HepG2 (cell line): ENCODE data around the gene ARHGAP10. TPM values are rescaled to one million over a fixed set of nuclear protein-coding genes. Genes with fewer than 3 reads are reported as not detected.

ENCODE experiments used
- CBX2 ChIP-seq, 2 experiments: fragments of 200-600 bp in 1 of 2; sonication (generic); formaldehyde crosslinking in 1 of 2; IDR thresholded peaks; 2 replicates each; pipeline versions ENCODE4 v1.7.0 to v1.8.1; 2018 to 2022; ENCODE audit warnings: low read depth in 2 of 2, low read length in 1 of 2, mild to moderate bottlenecking in 1 of 2, missing genetic modification reagents in 1 of 2
- CHD4 ChIP-seq: fragments of 200-600 bp; sonication (generic); IDR thresholded peaks from 2 replicates; pipeline ENCODE4 v1.7.0; 2017; ENCODE audit warnings: mild to moderate bottlenecking, low read length, borderline replicate concordance
- CREM ChIP-seq, 2 experiments: sonication (generic) in 1 of 2; formaldehyde crosslinking in 1 of 2; IDR thresholded peaks; 2 replicates each; pipeline versions ENCODE4 v1.4.0 to v1.6.1; 2016 to 2020; ENCODE audit warnings: antibody characterized with exemption in 1 of 2, mild to moderate bottlenecking in 1 of 2, missing genetic modification reagents in 1 of 2
- FLYWCH1 ChIP-seq: sonication (generic); formaldehyde crosslinking; IDR thresholded peaks from 2 replicates; pipeline ENCODE4 v1.8.1; 2023; ENCODE audit warnings: mild to moderate bottlenecking, missing genetic modification reagents
- GFI1 ChIP-seq: sonication (generic); formaldehyde crosslinking; IDR thresholded peaks from 2 replicates; pipeline ENCODE4 v1.5.0; 2020; ENCODE audit warnings: missing genetic modification reagents, mild to moderate bottlenecking, borderline replicate concordance
- IRX3 ChIP-seq: sonication (generic); formaldehyde crosslinking; IDR thresholded peaks from 2 replicates; pipeline ENCODE4 v1.8.1; 2023; ENCODE audit warnings: mild to moderate bottlenecking, low read depth, missing genetic modification reagents, borderline replicate concordance
- MEIS2 ChIP-seq: sonication (generic); formaldehyde crosslinking; IDR thresholded peaks from 2 replicates; pipeline ENCODE4 v1.9.0; 2021; ENCODE audit warnings: mild to moderate bottlenecking, missing genetic modification reagents
- POGZ ChIP-seq: sonication (generic); formaldehyde crosslinking; IDR thresholded peaks from 2 replicates; pipeline ENCODE4 v1.4.0; 2020; ENCODE audit warnings: mild to moderate bottlenecking, missing genetic modification reagents
- STAT5B ChIP-seq: sonication (generic); formaldehyde crosslinking; IDR thresholded peaks from 2 replicates; pipeline ENCODE4 v1.4.0; 2020; ENCODE audit warnings: missing genetic modification reagents
- TBP ChIP-seq: sonication (generic); formaldehyde crosslinking; IDR thresholded peaks from 2 replicates; pipeline ENCODE4 v1.5.0; 2020; ENCODE audit warnings: missing genetic modification reagents
- ZBTB33 ChIP-seq: sonication (generic); formaldehyde crosslinking; IDR thresholded peaks from 2 replicates; pipeline ENCODE4 v1.4.0; 2020; ENCODE audit warnings: missing genetic modification reagents
- ZBTB39 ChIP-seq: sonication (generic); formaldehyde crosslinking; IDR thresholded peaks from 2 replicates; pipeline ENCODE4 v1.5.0; 2020; ENCODE audit warnings: missing genetic modification reagents
- ZNF264 ChIP-seq: sonication (generic); formaldehyde crosslinking; IDR thresholded peaks from 2 replicates; pipeline ENCODE4 v1.4.0; 2020; ENCODE audit warnings: missing genetic modification reagents
- ZNF333 ChIP-seq: sonication (generic); formaldehyde crosslinking; IDR thresholded peaks from 2 replicates; pipeline ENCODE4 v1.4.0; 2020; ENCODE audit warnings: mild to moderate bottlenecking, missing genetic modification reagents, borderline replicate concordance
- ZNF431 ChIP-seq: sonication (generic); formaldehyde crosslinking; IDR thresholded peaks from 2 replicates; pipeline ENCODE4 v1.9.0; 2022; ENCODE audit warnings: missing genetic modification reagents, low read depth, mild to moderate bottlenecking, borderline replicate concordance
- ZNF441 ChIP-seq: sonication (generic); formaldehyde crosslinking; IDR thresholded peaks from 2 replicates; pipeline ENCODE4 v1.7.0; 2021; ENCODE audit warnings: missing genetic modification reagents, borderline replicate concordance
- ZNF512 ChIP-seq: sonication (generic); formaldehyde crosslinking; IDR thresholded peaks from 2 replicates; pipeline ENCODE4 v1.4.0; 2020; ENCODE audit warnings: mild to moderate bottlenecking, missing genetic modification reagents
- ZNF678 ChIP-seq: sonication (generic); formaldehyde crosslinking; IDR thresholded peaks from 2 replicates; pipeline ENCODE4 v1.4.0; 2020; ENCODE audit warnings: mild to moderate bottlenecking, missing genetic modification reagents
- ZNF713 ChIP-seq: sonication (generic); formaldehyde crosslinking; IDR thresholded peaks from 2 replicates; pipeline ENCODE4 v1.4.0; 2020; ENCODE audit warnings: mild to moderate bottlenecking, missing genetic modification reagents
- polyA plus RNA-seq, 8 experiments: library from polyadenylated mRNA; depleted of rRNA in 3 of 8; stranded (reverse) in 7 of 8; unstranded in 1 of 8; fragments of >200 nt; fragmentation: Illumina TruSeq in 4 of 8; extraction: Trizol in 4 of 8; gene quantifications; 2 replicates each; pipeline versions ENCODE4 v1.2.1 to v1.2.3, GENCODE V29; 2011 to 2016; ENCODE audit warnings: low read depth in 4 of 8, missing spikeins in 1 of 8, mixed read lengths in 1 of 8; ENCODE audit not compliant: insufficient read depth in 1 of 8
- total RNA-seq, 5 experiments: library from RNA; depleted of rRNA; stranded (reverse); fragments of >200 nt; fragmentation: Illumina TruSeq; extraction: Trizol; gene quantifications; 2 replicates each; pipeline ENCODE4 v1.2.3, GENCODE V29; 2016; ENCODE audit warnings: low read depth in 1 of 5
- TF ChIP-seq, protein P1 (sequence below): sonication (generic); formaldehyde crosslinking; conservative IDR thresholded peaks from 2 replicates; pipeline ENCODE4 v1.4.0; 2020; ENCODE audit warnings: missing genetic modification reagents

Gene ARHGAP10
- total and polyA plus RNA-seq, 2 of the 13 experiments (the other 11 are each of a cell fraction or from before 2014, with no cell fraction given), result 0.45 to 1.6 TPM

DNA sequence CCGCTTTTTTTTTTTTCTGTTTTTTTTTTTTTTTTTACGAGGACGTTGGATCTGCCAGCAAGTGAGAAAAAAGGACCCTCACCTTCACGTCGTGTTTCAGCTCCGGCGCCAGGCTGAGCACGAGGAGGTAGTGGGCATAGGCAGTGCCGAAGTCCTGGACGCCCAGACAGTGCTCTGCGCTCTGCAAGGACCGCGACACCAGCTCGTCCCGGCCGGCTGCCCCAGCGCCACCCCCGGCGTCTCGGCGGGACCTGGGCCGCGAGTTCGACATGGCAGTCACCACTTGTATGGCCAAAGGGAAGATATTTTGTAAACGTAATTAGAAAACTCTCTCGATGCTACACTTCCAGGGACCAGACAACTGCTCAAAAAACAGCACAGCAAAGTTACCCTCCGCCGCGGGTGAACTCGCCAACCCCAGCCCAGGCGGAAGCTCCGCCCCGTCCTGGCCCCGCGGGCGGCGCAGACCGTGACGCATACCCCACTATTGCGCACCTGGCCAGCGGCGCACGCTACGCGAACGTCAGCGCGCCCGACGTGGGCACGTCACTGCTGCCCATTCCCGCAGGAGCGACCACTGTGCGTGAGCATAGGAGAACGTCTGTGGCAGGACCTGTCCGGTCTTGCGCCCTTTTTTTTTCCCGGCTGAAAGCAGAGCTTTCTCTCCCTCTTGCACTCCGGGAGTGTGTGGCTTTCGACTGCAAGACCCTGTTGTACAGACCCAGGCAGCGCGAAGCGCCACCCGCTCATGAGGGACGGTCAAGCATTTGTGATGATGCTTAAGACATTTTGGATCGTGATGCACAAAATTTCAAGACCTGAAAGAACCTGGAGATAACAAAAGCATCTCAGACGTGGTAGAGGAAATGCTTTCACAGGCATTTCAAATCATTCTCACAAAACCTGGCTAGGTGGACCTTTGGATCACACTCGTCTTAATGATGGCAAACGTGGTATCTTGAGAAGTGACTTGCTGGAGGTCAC, 47.9 kb upstream of the ARHGAP10 start, which contains the start of gene PRMT9 (continued):
- TF ChIP-seq ZBTB33 (CRISPR knock-in tag) (no peak), ZBTB39 (CRISPR knock-in tag) (no peak), IRX3 (CRISPR knock-in tag) (no peak), ZNF333 (CRISPR knock-in tag) (no peak), CREM (IDR thresholded peaks at IDR 0.05) (peak; percentile 92), CREM (CRISPR knock-in tag; IDR thresholded peaks at IDR 0.05) (0 out of 2 replicates have a peak, but pooled peaks have one; percentile 70), POGZ (CRISPR knock-in tag) (peak; percentile 95), ZNF713 (no peak), FLYWCH1 (CRISPR knock-in tag) (no peak), ZNF264 (CRISPR knock-in tag) (0 out of 2 replicates have a peak, but pooled peaks have one; percentile 70), ZNF512 (no peak), GFI1 (0 out of 2 replicates have a peak, but pooled peaks have one; percentile 29), ZNF678 (no peak), MEIS2 (CRISPR knock-in tag) (peak; percentile 85; the same call in 1 of the 2 replicates), ZNF431 (CRISPR knock-in tag) (no peak), CHD4 (no peak), TBP (CRISPR knock-in tag) (no peak), STAT5B (CRISPR knock-in tag) (no peak), CBX2 (IDR thresholded peaks at IDR 0.05; ENCODE audit: low read depth, low read length) (no peak), CBX2 (CRISPR knock-in tag; IDR thresholded peaks at IDR 0.05; ENCODE audit: low read depth) (0 out of 2 replicates have a peak, but pooled peaks have one; percentile 29), ZNF441 (CRISPR knock-in tag) (peak; percentile 36; the same call in 1 of the 2 replicates)
- TF ChIP-seq, protein P1, sequence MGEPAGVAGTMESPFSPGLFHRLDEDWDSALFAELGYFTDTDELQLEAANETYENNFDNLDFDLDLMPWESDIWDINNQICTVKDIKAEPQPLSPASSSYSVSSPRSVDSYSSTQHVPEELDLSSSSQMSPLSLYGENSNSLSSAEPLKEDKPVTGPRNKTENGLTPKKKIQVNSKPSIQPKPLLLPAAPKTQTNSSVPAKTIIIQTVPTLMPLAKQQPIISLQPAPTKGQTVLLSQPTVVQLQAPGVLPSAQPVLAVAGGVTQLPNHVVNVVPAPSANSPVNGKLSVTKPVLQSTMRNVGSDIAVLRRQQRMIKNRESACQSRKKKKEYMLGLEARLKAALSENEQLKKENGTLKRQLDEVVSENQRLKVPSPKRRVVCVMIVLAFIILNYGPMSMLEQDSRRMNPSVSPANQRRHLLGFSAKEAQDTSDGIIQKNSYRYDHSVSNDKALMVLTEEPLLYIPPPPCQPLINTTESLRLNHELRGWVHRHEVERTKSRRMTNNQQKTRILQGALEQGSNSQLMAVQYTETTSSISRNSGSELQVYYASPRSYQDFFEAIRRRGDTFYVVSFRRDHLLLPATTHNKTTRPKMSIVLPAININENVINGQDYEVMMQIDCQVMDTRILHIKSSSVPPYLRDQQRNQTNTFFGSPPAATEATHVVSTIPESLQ (CRISPR knock-in tag), result no peak
